Globus pallidus (tissue), 1 donor: ENCODE data around the gene SDK2.

Source experiments
- DNase-seq: peaks from one replicate; pipeline ENCODE4 v3.0.0-alpha.2; 2015; ENCODE audit warnings: low spot score

Gene SDK2

GRCh38 chr17:73391331-73392265, 252.6 kb downstream of the SDK2 start:
- DNase-seq: no peak

- no peak for DNase-seq
Measured at GRCh38 chr17:73390851-73391250, 253.4 kb downstream of the SDK2 start.

- no peak for DNase-seq
Measured at GRCh38 chr17:73390221-73390620, 254.0 kb downstream of the SDK2 start.

- no peak for DNase-seq
Measured at GRCh38 chr17:73389411-73389810, 254.8 kb downstream of the SDK2 start.

GRCh38 chr17:73388578-73388905, 255.7 kb downstream of the SDK2 start:
- no peak for DNase-seq

- no peak for DNase-seq
Measured at GRCh38 chr17:73387746-73388577, 256.3 kb downstream of the SDK2 start.

GRCh38 chr17:73386561-73386960, 257.7 kb downstream of the SDK2 start:
- DNase-seq: no peak

GRCh38 chr17:73384926-73385325, 259.3 kb downstream of the SDK2 start:
- DNase-seq: no peak

GRCh38 chr17:73380439-73381106, 263.7 kb downstream of the SDK2 start:
- no peak for DNase-seq

GRCh38 chr17:73379826-73380225, 264.4 kb downstream of the SDK2 start:
- no peak for DNase-seq

- DNase-seq: no peak
Measured at GRCh38 chr17:73378974-73379470, 265.2 kb downstream of the SDK2 start.

GRCh38 chr17:73376636-73377035, 267.6 kb downstream of the SDK2 start:
- no peak for DNase-seq

- DNase-seq: no peak
Measured at GRCh38 chr17:73376152-73376551, 268.1 kb downstream of the SDK2 start.

- no peak for DNase-seq
Measured at GRCh38 chr17:73371836-73372235, 272.4 kb downstream of the SDK2 start.

GRCh38 chr17:73371285-73371684, 273.0 kb downstream of the SDK2 start:
- DNase-seq: no peak

- peak; percentile 76 for DNase-seq
Measured at GRCh38 chr17:73369817-73370490, 274.3 kb downstream of the SDK2 start.

GRCh38 chr17:73369111-73369521, 275.1 kb downstream of the SDK2 start:
- no peak for DNase-seq

GRCh38 chr17:73368085-73368631, 276.1 kb downstream of the SDK2 start:
- DNase-seq: no peak

GRCh38 chr17:73365906-73366623, 278.2 kb downstream of the SDK2 start:
- DNase-seq: no peak

GRCh38 chr17:73365301-73365874, 278.9 kb downstream of the SDK2 start:
- no peak for DNase-seq
